GM23338 (cell line): ENCODE results near the gene FLOT2. TPM values are rescaled to one million over a fixed set of nuclear protein-coding genes. Genes with fewer than 3 reads are reported as not detected.

Experiments
- ATAC-seq: fragments of 200-7000 bp; cut with Tn5 transposase; 3 replicates; pipeline ENCODE4 v1.9.1; 2020
- DNase-seq: peaks from one replicate; pipeline ENCODE4 v3.0.0-alpha.2; 2015; ENCODE audit warnings: low spot score
- H2AFZ ChIP-seq: fragments of 200-600 bp; sonication (generic); 2 replicates; pipeline ENCODE4 v1.8.0; 2016; ENCODE audit warnings: antibody characterized with exemption, mild to moderate bottlenecking, moderate library complexity
- H3F3A ChIP-seq: fragments of 200-600 bp; sonication (generic); replicated peaks from 2 replicates; pipeline ENCODE4 v1.8.0; 2017; ENCODE audit warnings: antibody characterized with exemption, mixed run types, low read depth
- H3K27ac ChIP-seq: fragments of 200-600 bp; sonication (generic); 2 replicates; pipeline ENCODE4 v1.6.1; 2016; ENCODE audit warnings: low read depth
- H3K27me3 ChIP-seq: fragments of 200-600 bp; sonication (generic); 2 replicates; pipeline ENCODE4 v1.8.0; 2016; ENCODE audit warnings: mild to moderate bottlenecking, mixed run types, moderate library complexity; ENCODE audit not compliant: insufficient read depth
- H3K36me3 ChIP-seq: fragments of 200-600 bp; sonication (generic); 2 replicates; pipeline ENCODE4 v1.8.0; 2016; ENCODE audit warnings: mild to moderate bottlenecking; ENCODE audit not compliant: insufficient read depth
- H3K4me1 ChIP-seq: fragments of 200-600 bp; sonication (generic); 2 replicates; pipeline ENCODE4 v1.8.0; 2016; ENCODE audit warnings: mild to moderate bottlenecking, moderate library complexity; ENCODE audit not compliant: insufficient read depth
- H3K4me2 ChIP-seq: fragments of 200-600 bp; sonication (generic); 2 replicates; pipeline ENCODE4 v1.7.1; 2017; ENCODE audit warnings: mixed run types
- H3K4me3 ChIP-seq: fragments of 200-600 bp; sonication (generic); 2 replicates; pipeline ENCODE4 v1.6.1; 2016; ENCODE audit warnings: mixed run types
- H3K79me2 ChIP-seq: fragments of 200-600 bp; sonication (generic); replicated peaks from 2 replicates; pipeline ENCODE4 v1.8.0; 2017; ENCODE audit warnings: mild to moderate bottlenecking; ENCODE audit not compliant: insufficient read depth
- H3K9me2 ChIP-seq: fragments of 200-600 bp; sonication (generic); 2 replicates; pipeline ENCODE4 v1.8.0; 2017; ENCODE audit not compliant: insufficient read depth
- H4K20me1 ChIP-seq: fragments of 200-600 bp; sonication (generic); replicated peaks from 2 replicates; pipeline ENCODE4 v1.8.0; 2017; ENCODE audit warnings: mild to moderate bottlenecking; ENCODE audit not compliant: insufficient read depth
- H3K27ac Mint-ChIP-seq: 2 replicates; pipeline ENCODE4 v1.8.0; 2020; ENCODE audit warnings: inconsistent platforms, mild to moderate bottlenecking, moderate library complexity, mixed read lengths
- H3K27me3 Mint-ChIP-seq: 3 replicates; pipeline ENCODE4 v1.8.0; 2022; ENCODE audit warnings: low read depth, mild to moderate bottlenecking, moderate library complexity, mixed read lengths, inconsistent platforms; ENCODE audit not compliant: insufficient read depth, poor library complexity
- H3K36me3 Mint-ChIP-seq: 3 replicates; pipeline ENCODE4 v1.8.0; 2021; ENCODE audit warnings: low read depth, mild to moderate bottlenecking, inconsistent platforms, moderate library complexity, mixed read lengths
- H3K4me1 Mint-ChIP-seq: 3 replicates; pipeline ENCODE4 v1.8.0; 2020; ENCODE audit warnings: mild to moderate bottlenecking, inconsistent platforms, mixed read lengths
- H3K4me3 Mint-ChIP-seq: 3 replicates; pipeline ENCODE4 v1.8.0; 2021; ENCODE audit warnings: moderate library complexity, mild to moderate bottlenecking, inconsistent platforms, mixed read lengths
- H3K9me3 Mint-ChIP-seq: 3 replicates; pipeline ENCODE4 v1.8.0; 2020; ENCODE audit warnings: moderate library complexity, mild to moderate bottlenecking, inconsistent platforms, mixed read lengths
- CREB1 ChIP-seq: fragments of 250-450 bp; sonication (Bioruptor Pico); IDR thresholded peaks from 2 replicates; pipeline ENCODE4 v1.5.0; 2020; ENCODE audit warnings: low read depth, mild to moderate bottlenecking, moderate library complexity
- EZH2 ChIP-seq: fragments of 200-600 bp; sonication (generic); IDR thresholded peaks from one replicate; pipeline ENCODE4 v1.8.0; 2017; ENCODE audit warnings: antibody characterized with exemption, mild to moderate bottlenecking, low read depth; ENCODE audit not compliant: unreplicated experiment
- EZH2phosphoT487 ChIP-seq: fragments of 200-600 bp; sonication (generic); IDR thresholded peaks from one replicate; pipeline ENCODE4 v1.8.1; 2018; ENCODE audit warnings: antibody characterized with exemption; ENCODE audit not compliant: unreplicated experiment
- JUNB ChIP-seq: IDR thresholded peaks from one replicate; pipeline ENCODE4 v1.6.1; 2016; ENCODE audit warnings: antibody characterized with exemption; ENCODE audit not compliant: unreplicated experiment
- NANOG ChIP-seq: IDR thresholded peaks from 2 replicates; pipeline ENCODE4 v1.6.1; 2016; ENCODE audit warnings: antibody characterized with exemption, borderline replicate concordance
- POLR2AphosphoS5 ChIP-seq: IDR thresholded peaks from 2 replicates; pipeline ENCODE4 v1.6.1; 2016; ENCODE audit warnings: antibody characterized with exemption, low read depth
- STAT1 ChIP-seq: IDR thresholded peaks from one replicate; pipeline ENCODE4 v1.6.1; 2016; ENCODE audit warnings: antibody characterized with exemption; ENCODE audit not compliant: unreplicated experiment
- ZNF114 ChIP-seq: fragments of 250-450 bp; sonication (Bioruptor Pico); IDR thresholded peaks from 2 replicates; pipeline ENCODE4 v1.5.0; 2020; ENCODE audit warnings: mild to moderate bottlenecking, moderate library complexity
- ZNF331 ChIP-seq: fragments of 250-450 bp; sonication (Bioruptor Pico); IDR thresholded peaks from 2 replicates; pipeline ENCODE4 v1.5.0; 2020; ENCODE audit warnings: low read depth, mild to moderate bottlenecking, moderate library complexity
- polyA plus RNA-seq: library from polyadenylated mRNA; unstranded; fragments of >200 nt; fragmentation: Nextera tagmentation; extraction: Ambion mirVana; gene quantifications from 2 replicates; pipeline ENCODE4 v1.2.1, GENCODE V29; 2016
- total RNA-seq: library from RNA; depleted of rRNA; stranded (reverse); fragments of >200 nt; shearing (Covaris generic); gene quantifications from 2 replicates; pipeline ENCODE4 v1.2.3, GENCODE V29; 2014
- TF ChIP-seq, protein P1 (sequence below), 2 experiments: fragments of 200-600 bp in 1 of 2; sonication (generic) in 1 of 2; conservative IDR thresholded peaks; 2 replicates each; pipeline versions ENCODE4 v1.5.1 to v1.6.1; 2016 to 2017; ENCODE audit warnings: antibody characterized with exemption in 2 of 2, low read depth in 2 of 2, mild to moderate bottlenecking in 2 of 2, moderate library complexity in 1 of 2
- TF ChIP-seq, protein P2 (sequence below): fragments of 250-450 bp; sonication (Bioruptor Pico); IDR thresholded peaks from 2 replicates; pipeline ENCODE4 v1.5.0; 2020; ENCODE audit warnings: mild to moderate bottlenecking, moderate library complexity
- TF ChIP-seq, protein P3 (sequence below): IDR thresholded peaks from 2 replicates; pipeline ENCODE4 v1.6.1; 2016; ENCODE audit warnings: antibody characterized with exemption
- TF ChIP-seq, protein P4 (sequence below): IDR thresholded peaks from one replicate; pipeline ENCODE4 v1.6.1; 2018; ENCODE audit warnings: antibody characterized with exemption; ENCODE audit not compliant: unreplicated experiment

The FLOT2 gene
- total and polyA plus RNA-seq, 2 experiments from 2014 or later: 49.8 to 66.1 TPM

DNA sequence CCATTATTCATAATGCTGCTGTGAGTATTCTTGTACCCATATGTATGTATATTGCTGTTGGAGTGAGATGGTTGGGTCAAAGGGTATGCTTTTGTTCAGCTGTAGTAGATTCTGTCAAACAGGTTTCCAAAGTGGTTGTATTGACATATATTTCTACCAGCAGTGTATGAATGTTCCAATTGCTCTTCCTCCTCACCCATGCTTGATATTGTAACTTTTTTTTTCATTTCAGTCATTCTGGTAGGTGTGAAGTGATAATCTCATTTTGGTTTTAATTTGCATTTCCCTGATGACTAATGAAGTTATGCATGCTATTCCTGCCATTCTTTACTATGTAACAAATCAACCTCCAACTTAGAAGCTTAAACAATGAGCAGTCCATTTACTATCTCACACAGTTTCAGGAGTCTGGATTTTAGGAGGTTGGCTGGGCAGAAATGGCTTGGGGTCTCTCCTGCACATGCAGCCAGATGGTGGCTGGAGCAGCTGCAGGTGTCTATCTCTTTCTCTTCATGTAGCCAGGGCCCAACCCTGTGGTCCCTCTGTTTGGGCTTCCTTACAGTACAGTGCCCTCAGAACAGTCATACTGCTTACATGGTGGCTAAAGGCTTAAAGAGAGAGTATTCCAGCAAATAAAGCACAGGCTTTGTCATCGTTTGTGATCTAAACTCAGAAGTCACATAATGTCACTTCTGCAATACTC, 21.5 kb downstream of the FLOT2 start:
- Histone ChIP-seq H3K4me1 (no peaks in the 10 kb centered on the region), H2AFZ (no peak overlapping the region), H3K4me2 (no peak overlapping the region), H3F3A (no peaks in the 10 kb centered on the region), H3K27ac (no peak overlapping the region), H3K79me2 (no peaks in the 10 kb centered on the region), H3K4me3 (no peak overlapping the region), H4K20me1 (no peaks in the 10 kb centered on the region), H3K9me2 (no peaks in the 10 kb centered on the region), H3K27me3 (no peaks in the 10 kb centered on the region), H3K36me3 (no peaks in the 10 kb centered on the region)
- ATAC-seq (no peak), DNase-seq (no peak)
- Mint-ChIP-seq H3K36me3 (peaks cover 32% of the 10 kb centered on the region), H3K27ac (no peak overlapping the region), H3K4me1 (peaks cover 5% of the 10 kb centered on the region), H3K4me3 (no peak overlapping the region; the same call in 2 of the 3 replicates), H3K9me3 (peaks cover 11% of the 10 kb centered on the region; the same call in 2 of the 3 replicates), H3K27me3 (peaks cover 8% of the 10 kb centered on the region)
- TF ChIP-seq, protein P1, sequence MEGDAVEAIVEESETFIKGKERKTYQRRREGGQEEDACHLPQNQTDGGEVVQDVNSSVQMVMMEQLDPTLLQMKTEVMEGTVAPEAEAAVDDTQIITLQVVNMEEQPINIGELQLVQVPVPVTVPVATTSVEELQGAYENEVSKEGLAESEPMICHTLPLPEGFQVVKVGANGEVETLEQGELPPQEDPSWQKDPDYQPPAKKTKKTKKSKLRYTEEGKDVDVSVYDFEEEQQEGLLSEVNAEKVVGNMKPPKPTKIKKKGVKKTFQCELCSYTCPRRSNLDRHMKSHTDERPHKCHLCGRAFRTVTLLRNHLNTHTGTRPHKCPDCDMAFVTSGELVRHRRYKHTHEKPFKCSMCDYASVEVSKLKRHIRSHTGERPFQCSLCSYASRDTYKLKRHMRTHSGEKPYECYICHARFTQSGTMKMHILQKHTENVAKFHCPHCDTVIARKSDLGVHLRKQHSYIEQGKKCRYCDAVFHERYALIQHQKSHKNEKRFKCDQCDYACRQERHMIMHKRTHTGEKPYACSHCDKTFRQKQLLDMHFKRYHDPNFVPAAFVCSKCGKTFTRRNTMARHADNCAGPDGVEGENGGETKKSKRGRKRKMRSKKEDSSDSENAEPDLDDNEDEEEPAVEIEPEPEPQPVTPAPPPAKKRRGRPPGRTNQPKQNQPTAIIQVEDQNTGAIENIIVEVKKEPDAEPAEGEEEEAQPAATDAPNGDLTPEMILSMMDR (conservative IDR thresholded peaks at IDR 0.05; ENCODE audit: low read depth in 2 of 2): no peak
- TF ChIP-seq EZH2: no peak
- TF ChIP-seq, protein P2, sequence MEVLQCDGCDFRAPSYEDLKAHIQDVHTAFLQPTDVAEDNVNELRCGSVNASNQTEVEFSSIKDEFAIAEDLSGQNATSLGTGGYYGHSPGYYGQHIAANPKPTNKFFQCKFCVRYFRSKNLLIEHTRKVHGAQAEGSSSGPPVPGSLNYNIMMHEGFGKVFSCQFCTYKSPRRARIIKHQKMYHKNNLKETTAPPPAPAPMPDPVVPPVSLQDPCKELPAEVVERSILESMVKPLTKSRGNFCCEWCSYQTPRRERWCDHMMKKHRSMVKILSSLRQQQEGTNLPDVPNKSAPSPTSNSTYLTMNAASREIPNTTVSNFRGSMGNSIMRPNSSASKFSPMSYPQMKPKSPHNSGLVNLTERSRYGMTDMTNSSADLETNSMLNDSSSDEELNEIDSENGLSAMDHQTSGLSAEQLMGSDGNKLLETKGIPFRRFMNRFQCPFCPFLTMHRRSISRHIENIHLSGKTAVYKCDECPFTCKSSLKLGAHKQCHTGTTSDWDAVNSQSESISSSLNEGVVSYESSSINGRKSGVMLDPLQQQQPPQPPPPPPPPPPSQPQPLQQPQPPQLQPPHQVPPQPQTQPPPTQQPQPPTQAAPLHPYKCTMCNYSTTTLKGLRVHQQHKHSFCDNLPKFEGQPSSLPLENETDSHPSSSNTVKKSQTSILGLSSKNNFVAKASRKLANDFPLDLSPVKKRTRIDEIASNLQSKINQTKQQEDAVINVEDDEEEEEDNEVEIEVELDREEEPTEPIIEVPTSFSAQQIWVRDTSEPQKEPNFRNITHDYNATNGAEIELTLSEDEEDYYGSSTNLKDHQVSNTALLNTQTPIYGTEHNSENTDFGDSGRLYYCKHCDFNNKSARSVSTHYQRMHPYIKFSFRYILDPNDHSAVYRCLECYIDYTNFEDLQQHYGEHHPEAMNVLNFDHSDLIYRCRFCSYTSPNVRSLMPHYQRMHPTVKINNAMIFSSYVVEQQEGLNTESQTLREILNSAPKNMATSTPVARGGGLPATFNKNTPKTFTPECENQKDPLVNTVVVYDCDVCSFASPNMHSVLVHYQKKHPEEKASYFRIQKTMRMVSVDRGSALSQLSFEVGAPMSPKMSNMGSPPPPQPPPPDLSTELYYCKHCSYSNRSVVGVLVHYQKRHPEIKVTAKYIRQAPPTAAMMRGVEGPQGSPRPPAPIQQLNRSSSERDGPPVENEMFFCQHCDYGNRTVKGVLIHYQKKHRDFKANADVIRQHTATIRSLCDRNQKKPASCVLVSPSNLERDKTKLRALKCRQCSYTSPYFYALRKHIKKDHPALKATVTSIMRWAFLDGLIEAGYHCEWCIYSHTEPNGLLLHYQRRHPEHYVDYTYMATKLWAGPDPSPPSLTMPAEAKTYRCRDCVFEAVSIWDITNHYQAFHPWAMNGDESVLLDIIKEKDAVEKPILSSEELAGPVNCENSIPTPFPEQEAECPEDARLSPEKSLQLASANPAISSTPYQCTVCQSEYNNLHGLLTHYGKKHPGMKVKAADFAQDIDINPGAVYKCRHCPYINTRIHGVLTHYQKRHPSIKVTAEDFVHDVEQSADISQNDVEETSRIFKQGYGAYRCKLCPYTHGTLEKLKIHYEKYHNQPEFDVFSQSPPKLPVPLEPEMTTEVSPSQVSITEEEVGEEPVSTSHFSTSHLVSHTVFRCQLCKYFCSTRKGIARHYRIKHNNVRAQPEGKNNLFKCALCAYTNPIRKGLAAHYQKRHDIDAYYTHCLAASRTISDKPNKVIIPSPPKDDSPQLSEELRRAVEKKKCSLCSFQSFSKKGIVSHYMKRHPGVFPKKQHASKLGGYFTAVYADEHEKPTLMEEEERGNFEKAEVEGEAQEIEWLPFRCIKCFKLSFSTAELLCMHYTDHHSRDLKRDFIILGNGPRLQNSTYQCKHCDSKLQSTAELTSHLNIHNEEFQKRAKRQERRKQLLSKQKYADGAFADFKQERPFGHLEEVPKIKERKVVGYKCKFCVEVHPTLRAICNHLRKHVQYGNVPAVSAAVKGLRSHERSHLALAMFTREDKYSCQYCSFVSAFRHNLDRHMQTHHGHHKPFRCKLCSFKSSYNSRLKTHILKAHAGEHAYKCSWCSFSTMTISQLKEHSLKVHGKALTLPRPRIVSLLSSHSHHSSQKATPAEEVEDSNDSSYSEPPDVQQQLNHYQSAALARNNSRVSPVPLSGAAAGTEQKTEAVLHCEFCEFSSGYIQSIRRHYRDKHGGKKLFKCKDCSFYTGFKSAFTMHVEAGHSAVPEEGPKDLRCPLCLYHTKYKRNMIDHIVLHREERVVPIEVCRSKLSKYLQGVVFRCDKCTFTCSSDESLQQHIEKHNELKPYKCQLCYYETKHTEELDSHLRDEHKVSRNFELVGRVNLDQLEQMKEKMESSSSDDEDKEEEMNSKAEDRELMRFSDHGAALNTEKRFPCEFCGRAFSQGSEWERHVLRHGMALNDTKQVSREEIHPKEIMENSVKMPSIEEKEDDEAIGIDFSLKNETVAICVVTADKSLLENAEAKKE (CRISPR knock-in tag): no peak
- TF ChIP-seq POLR2AphosphoS5: no peak
- TF ChIP-seq, protein P3, sequence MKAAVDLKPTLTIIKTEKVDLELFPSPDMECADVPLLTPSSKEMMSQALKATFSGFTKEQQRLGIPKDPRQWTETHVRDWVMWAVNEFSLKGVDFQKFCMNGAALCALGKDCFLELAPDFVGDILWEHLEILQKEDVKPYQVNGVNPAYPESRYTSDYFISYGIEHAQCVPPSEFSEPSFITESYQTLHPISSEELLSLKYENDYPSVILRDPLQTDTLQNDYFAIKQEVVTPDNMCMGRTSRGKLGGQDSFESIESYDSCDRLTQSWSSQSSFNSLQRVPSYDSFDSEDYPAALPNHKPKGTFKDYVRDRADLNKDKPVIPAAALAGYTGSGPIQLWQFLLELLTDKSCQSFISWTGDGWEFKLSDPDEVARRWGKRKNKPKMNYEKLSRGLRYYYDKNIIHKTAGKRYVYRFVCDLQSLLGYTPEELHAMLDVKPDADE: no peak
- TF ChIP-seq EZH2phosphoT487: no peak
- TF ChIP-seq STAT1: no peak
- TF ChIP-seq, protein P4, sequence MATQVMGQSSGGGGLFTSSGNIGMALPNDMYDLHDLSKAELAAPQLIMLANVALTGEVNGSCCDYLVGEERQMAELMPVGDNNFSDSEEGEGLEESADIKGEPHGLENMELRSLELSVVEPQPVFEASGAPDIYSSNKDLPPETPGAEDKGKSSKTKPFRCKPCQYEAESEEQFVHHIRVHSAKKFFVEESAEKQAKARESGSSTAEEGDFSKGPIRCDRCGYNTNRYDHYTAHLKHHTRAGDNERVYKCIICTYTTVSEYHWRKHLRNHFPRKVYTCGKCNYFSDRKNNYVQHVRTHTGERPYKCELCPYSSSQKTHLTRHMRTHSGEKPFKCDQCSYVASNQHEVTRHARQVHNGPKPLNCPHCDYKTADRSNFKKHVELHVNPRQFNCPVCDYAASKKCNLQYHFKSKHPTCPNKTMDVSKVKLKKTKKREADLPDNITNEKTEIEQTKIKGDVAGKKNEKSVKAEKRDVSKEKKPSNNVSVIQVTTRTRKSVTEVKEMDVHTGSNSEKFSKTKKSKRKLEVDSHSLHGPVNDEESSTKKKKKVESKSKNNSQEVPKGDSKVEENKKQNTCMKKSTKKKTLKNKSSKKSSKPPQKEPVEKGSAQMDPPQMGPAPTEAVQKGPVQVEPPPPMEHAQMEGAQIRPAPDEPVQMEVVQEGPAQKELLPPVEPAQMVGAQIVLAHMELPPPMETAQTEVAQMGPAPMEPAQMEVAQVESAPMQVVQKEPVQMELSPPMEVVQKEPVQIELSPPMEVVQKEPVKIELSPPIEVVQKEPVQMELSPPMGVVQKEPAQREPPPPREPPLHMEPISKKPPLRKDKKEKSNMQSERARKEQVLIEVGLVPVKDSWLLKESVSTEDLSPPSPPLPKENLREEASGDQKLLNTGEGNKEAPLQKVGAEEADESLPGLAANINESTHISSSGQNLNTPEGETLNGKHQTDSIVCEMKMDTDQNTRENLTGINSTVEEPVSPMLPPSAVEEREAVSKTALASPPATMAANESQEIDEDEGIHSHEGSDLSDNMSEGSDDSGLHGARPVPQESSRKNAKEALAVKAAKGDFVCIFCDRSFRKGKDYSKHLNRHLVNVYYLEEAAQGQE: no peak
- no peak for TF ChIP-seq ZNF114 (CRISPR knock-in tag)
- no peak for TF ChIP-seq CREB1 (CRISPR knock-in tag)
- TF ChIP-seq NANOG: no peak
- TF ChIP-seq ZNF331 (CRISPR knock-in tag): no peak
- no peak for TF ChIP-seq JUNB
